ENCODE data around the gene AVPR2.

AVPR2 gene

DNA sequence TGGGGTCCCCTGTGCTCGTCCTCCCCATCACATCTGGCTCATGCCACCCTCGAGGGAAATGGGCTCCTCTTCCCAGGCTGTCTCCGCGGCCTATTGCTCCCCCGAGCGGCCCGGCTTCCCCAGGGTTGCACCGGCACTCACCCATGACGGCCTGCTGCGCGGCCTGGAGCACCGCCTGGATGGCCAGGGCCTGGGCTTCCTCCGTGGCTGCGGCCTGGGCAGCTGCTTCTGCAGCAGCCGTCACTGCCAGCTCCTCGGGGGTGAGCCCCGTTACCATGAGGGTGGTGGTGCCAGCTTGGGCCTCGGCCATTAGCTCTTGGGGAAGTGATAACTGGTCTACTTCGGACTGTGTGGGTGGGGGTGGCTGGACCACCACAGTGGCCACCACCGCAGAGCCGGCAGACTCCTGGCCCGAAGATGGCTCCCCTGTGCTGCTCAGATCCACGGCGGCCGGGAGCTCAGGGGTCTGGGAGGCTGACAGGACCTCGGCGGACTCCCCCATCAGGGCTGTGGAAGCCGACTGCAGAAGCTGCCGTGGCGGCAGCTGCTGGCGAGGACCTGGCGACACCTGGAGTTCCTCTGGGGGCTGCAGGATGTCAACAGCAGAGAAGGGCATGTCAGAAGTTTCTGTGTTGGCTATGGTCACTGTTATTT lies 48.0 kb downstream of the AVPR2 start:
- DNase-seq (ENCODE audit: low read depth): no peak

DNA sequence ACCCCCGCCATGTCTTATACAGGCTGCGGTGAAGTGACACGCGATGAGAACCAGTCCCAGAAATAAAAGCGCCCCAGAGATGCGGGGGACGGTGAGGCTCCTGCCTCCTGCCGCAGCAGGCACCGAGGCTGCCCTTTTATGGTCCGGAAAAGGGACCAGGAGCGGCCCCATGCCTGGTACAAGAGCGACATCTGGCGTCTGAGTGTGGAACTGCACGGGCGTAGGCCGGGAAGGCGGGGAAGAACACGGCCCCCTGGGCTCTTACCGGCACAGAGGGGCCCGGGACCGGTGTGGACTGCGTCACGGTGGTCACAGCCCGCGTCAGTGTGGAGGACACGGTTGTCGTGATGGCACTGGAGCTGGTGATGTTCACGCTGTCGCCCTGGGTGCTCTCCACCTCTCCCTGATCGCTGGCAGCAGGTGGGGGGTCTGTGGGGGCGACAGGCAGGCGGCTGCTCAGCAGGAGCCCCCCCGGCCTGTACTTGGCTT lies 48.9 kb downstream of the AVPR2 start:
- DNase-seq (ENCODE audit: low read depth): peak; percentile 58

DNA sequence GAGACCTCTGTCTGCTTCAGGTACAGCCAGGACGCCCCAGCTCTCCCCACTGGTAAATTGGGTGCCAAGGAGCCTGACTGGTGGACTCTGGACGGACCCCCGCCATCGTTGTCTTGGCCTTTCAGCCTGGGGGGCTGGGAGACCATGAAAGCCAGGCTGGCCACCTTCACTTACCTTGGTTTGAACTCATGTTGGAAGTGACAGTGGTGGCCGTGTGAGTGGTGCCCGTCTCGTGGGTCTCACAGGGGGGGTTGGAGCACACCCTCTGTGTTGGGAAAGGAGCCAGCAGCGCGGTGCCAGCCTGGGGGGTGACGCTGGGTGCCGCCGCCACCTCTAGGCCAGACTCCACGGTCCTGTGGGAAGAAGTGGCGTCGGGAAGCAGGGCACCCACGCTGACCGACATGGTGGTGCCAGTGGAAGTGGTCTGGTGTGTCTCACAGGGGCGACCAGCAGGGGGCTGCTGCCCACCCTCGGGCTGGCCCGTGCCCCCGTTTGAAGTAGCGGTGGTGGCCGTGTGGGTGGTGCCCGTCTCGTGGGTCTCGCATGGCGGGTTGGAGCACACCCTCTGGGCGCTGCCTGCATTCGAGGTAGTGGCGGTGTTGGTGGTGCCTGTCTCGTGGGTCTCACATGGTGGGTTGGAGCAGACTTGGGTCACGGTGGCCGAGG lies 49.6 kb downstream of the AVPR2 start:
- no peak for DNase-seq (ENCODE audit: low read depth)

DNA sequence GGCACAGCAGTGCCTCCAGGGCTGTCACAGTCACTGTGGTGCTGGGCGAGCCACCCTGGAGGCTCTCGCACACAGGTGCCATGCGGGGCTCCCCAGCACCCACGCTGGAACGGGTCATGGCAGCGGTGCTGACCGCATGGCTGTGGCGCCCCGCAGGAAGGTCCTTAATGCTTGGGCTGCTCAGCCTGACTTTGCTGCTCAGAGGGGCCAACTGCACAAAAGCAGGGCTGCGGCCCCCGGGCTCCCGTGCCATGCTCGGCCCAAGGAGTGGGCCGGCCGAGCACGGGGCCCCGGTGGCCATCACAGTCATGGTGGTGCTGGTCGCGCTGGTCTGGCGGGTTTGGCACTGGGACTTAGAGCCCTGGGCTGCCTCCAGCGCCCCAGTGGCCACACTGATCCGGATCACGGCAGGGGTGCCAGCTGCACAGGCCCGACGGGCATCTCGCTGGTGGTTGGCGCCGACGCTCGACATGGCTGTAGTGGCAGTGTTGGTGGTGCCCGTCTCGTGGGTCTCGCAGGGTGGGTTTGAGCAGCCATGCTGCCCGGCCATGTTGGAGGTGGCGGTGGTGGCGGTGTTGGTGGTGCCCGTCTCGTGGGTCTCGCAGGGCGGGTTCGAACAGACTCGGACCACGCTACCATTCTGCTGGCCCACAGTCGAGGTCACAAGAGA lies 50.2 kb downstream of the AVPR2 start:
- DNase-seq (ENCODE audit: low read depth): no peak

DNA sequence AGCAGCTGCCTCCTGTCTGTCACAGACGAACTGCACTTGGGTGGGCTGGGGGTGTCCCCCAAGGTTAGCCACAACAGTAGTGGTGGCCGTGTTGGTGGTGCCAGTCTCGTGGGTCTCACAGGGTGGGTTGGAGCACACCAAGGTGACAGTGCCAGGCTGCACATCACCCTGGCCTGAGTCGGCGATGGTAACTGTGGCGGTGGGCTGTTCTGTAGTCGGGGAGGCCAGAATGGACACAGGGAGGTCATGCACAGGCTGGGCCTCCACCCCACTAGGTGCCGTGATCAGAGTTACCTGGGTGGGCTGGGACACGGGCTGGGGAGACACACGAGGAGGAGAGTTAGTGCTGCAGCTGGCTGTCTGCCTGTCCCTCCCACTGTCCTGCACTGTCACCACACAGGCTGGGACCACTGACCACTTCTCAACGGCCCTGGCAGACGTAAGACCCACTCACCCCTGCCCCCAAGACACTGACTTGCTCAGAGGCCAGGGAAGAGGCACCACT lies 50.8 kb downstream of the AVPR2 start:
- no peak for DNase-seq (ENCODE audit: low read depth)

DNA sequence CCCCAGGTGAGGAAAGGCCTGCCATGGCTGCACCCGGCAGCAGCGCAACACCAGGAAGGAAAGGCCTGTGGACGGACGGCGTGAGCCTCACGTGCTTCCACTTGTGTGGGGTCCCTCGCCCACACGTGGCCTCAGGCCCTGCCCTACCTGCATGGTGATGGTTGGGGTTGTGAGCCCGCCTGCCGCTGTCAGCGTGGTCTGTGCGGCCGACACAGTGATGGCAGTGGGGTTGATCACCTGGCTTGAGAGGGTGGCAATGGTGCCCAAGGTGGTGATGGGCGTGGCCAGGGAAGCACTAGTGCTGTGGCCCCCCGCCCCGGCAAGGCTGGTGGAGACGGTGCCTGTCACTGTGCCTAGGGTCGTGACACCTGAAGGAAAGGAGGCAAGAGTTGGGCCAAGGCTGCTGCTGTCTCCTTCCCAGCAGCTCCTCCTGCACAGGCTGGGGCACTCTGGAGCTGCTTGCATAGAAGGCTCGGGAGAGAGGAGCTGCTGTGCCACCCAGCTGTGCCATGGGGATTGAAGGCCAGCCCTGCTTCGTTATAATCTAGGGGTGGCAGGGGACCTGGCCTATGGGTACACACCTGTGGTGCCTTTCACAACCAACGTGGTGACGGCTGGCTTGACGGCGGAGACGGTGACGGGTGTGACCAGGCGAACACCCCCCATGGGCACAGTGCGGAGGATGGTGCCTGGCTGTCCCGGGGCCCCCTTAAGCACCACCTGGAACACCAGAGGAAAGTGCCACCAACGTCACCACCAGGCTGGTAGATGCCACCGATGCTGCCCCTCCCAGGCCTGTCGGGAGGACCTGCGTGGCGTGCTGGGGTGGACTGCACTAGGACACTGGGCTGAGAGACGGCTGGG lies 51.8 kb downstream of the AVPR2 start:
- DNase-seq (ENCODE audit: low read depth): no peak
